Upper lobe of right lung (tissue), 1 donor: ENCODE measurements around the gene RASGRP1. TPM values are rescaled to one million over a fixed set of nuclear protein-coding genes. Genes with fewer than 3 reads are reported as not detected.

Experiments used
- ATAC-seq: fragments of 200-7000 bp; cut with Tn5 transposase; one replicate; pipeline ENCODE4 v1.9.1; 2020; ENCODE audit warnings: mild to moderate bottlenecking, moderate library complexity
- DNase-seq: peaks from one replicate; pipeline ENCODE4 v3.0.0-alpha.2; 2020
- H3K27ac ChIP-seq: fragments of 200-600 bp; one replicate; pipeline ENCODE4 v1.8.0; 2022
- H3K27me3 ChIP-seq: fragments of 200-600 bp; one replicate; pipeline ENCODE4 v1.8.0; 2022; ENCODE audit warnings: mild to moderate bottlenecking
- H3K36me3 ChIP-seq: fragments of 200-600 bp; one replicate; pipeline ENCODE4 v1.8.0; 2022
- H3K4me1 ChIP-seq: fragments of 200-600 bp; one replicate; pipeline ENCODE4 v1.8.0; 2022
- H3K4me3 ChIP-seq: fragments of 200-600 bp; one replicate; pipeline ENCODE4 v1.8.0; 2022; ENCODE audit warnings: mild to moderate bottlenecking
- H3K9me3 ChIP-seq: fragments of 200-600 bp; one replicate; pipeline ENCODE4 v1.8.0; 2022
- CTCF ChIP-seq: fragments of 200-600 bp; IDR thresholded peaks from one replicate; pipeline ENCODE4 v1.8.0; 2022; ENCODE audit warnings: antibody characterized with exemption
- intact Hi-C: fragments of 100-400 bp; cut with DNase I; formaldehyde crosslinking; loops from one replicate; pipeline ENCODE4 v1.11.0; 2022
- total RNA-seq: library from RNA; stranded (reverse); fragmentation: NEBNext Ultra II Directional; extraction: Animal tissue kit (Norgen Biotek cat#: 25700); gene quantifications from one replicate; pipeline ENCODE4 v1.2.1, GENCODE V29; 2021
- donor health status: DM: no; HTN: yes; CAD: no; lungs with severe emphysema.

Gene RASGRP1
- total RNA-seq, 1 donor from 2014 or later = 9.4 TPM

GRCh38 chr15:38559131-38559530 lies 5.5 kb downstream of the RASGRP1 start:
- intact Hi-C loops = no loop called here
- Histone ChIP-seq H3K9me3 (no peaks in the 10 kb centered on the region), H3K27ac (no peak overlapping the region), H3K27me3 (no peaks in the 10 kb centered on the region), H3K36me3 (no peaks in the 10 kb centered on the region), H3K4me3 (no peak overlapping the region), H3K4me1 (peaks cover 5% of the 10 kb centered on the region)
- DNase-seq = no peak
- TF ChIP-seq CTCF = no peak
- no peak for ATAC-seq

- Histone ChIP-seq H3K27ac (no peak overlapping the region), H3K4me3 (no peak overlapping the region), H3K9me3 (no peaks in the 10 kb centered on the region), H3K36me3 (no peaks in the 10 kb centered on the region), H3K27me3 (no peaks in the 10 kb centered on the region), H3K4me1 (no peaks in the 10 kb centered on the region)
- DNase-seq = no peak
- intact Hi-C loops = no loop called here
- TF ChIP-seq CTCF = no peak
- no peak for ATAC-seq
Observed at GRCh38 chr15:38558372-38559059, 6.1 kb downstream of the RASGRP1 start.

- Histone ChIP-seq H3K36me3 (no peaks in the 10 kb centered on the region), H3K27ac (no peak overlapping the region), H3K9me3 (no peaks in the 10 kb centered on the region), H3K4me3 (no peak overlapping the region), H3K4me1 (no peaks in the 10 kb centered on the region), H3K27me3 (no peaks in the 10 kb centered on the region)
- TF ChIP-seq CTCF = no peak
- ATAC-seq = no peak
- intact Hi-C loops = no loop called here
- DNase-seq = no peak
Observed at GRCh38 chr15:38557921-38558320, 6.7 kb downstream of the RASGRP1 start.

GRCh38 chr15:38555686-38556334 lies 8.8 kb downstream of the RASGRP1 start:
- no peaks in the 10 kb centered on the region for H3K27me3 ChIP-seq
- H3K9me3 ChIP-seq = no peaks in the 10 kb centered on the region
- intact Hi-C loops = no loop called here
- no peaks in the 10 kb centered on the region for H3K36me3 ChIP-seq
- no peaks in the 10 kb centered on the region for H3K4me1 ChIP-seq
- no peak overlapping the region for H3K27ac ChIP-seq
- no peak overlapping the region for H3K4me3 ChIP-seq
- DNase-seq = no peak
- no peak for TF ChIP-seq CTCF
- no peak for ATAC-seq

GRCh38 chr15:38554354-38554753 lies 10.3 kb downstream of the RASGRP1 start:
- DNase-seq (no peak), ATAC-seq (no peak)
- no peaks in the 10 kb centered on the region for H3K9me3 ChIP-seq
- no peaks in the 10 kb centered on the region for H3K27me3 ChIP-seq
- no peak overlapping the region for H3K27ac ChIP-seq
- H3K4me1 ChIP-seq = no peaks in the 10 kb centered on the region
- no peaks in the 10 kb centered on the region for H3K36me3 ChIP-seq
- intact Hi-C loops = no loop called here
- H3K4me3 ChIP-seq = no peak overlapping the region
- TF ChIP-seq CTCF = no peak
